Osteoblast (primary cell): ENCODE data around the gene COL4A6. TPM values are rescaled to one million over a fixed set of nuclear protein-coding genes. Genes with fewer than 3 reads are reported as not detected.
"Not testable (repeated sequence)": the region's sequence is repeated elsewhere in the genome, so short reads cannot be mapped to it uniquely, and the experiment has no call there.

Experiments
- DNase-seq: peaks from one replicate; pipeline ENCODE4 v3.0.0; 2011; ENCODE audit warnings: low spot score, mixed read lengths; ENCODE audit not compliant: insufficient read length; ENCODE audit errors: missing footprints
- H2AFZ ChIP-seq: 2 replicates; pipeline ENCODE4 v1.6.0; 2011; ENCODE audit warnings: mild to moderate bottlenecking, low read length
- H3K27ac ChIP-seq: 2 replicates; pipeline ENCODE4 v1.5.1; 2011; ENCODE audit warnings: mild to moderate bottlenecking, low read depth, low read length, moderate library complexity
- H3K27me3 ChIP-seq: 2 replicates; pipeline ENCODE4 v1.6.0; 2012; ENCODE audit warnings: mild to moderate bottlenecking, control low read depth, inconsistent platforms, low read length, moderate library complexity; ENCODE audit not compliant: insufficient read depth
- H3K36me3 ChIP-seq: 2 replicates; pipeline ENCODE4 v1.5.1; 2011; ENCODE audit warnings: mild to moderate bottlenecking, low read length, control low read depth, moderate library complexity; ENCODE audit not compliant: insufficient read depth
- H3K4me1 ChIP-seq: 2 replicates; pipeline ENCODE4 v1.5.1; 2011; ENCODE audit warnings: mild to moderate bottlenecking, low read length, control low read depth, moderate library complexity; ENCODE audit not compliant: insufficient read depth
- H3K4me2 ChIP-seq: 2 replicates; pipeline ENCODE4 v1.6.0; 2011; ENCODE audit warnings: mild to moderate bottlenecking, low read length; ENCODE audit not compliant: insufficient read depth
- H3K4me3 ChIP-seq: fragments of 200-600 bp; sonication (generic); 3 replicates; pipeline ENCODE4 v1.5.1; 2012; ENCODE audit warnings: mild to moderate bottlenecking, low read length, inconsistent platforms; ENCODE audit not compliant: insufficient read depth
- H3K79me2 ChIP-seq: 2 replicates; pipeline ENCODE4 v1.6.0; 2012; ENCODE audit warnings: mild to moderate bottlenecking, low read length, control low read depth, inconsistent platforms; ENCODE audit not compliant: insufficient read depth
- H3K9me3 ChIP-seq: 2 replicates; pipeline ENCODE4 v1.5.1; 2011; ENCODE audit warnings: low read depth, low read length, control low read depth
- H4K20me1 ChIP-seq: 2 replicates; pipeline ENCODE4 v1.6.0; 2012; ENCODE audit warnings: mild to moderate bottlenecking, low read length, control low read depth; ENCODE audit not compliant: insufficient read depth
- CTCF ChIP-seq: IDR thresholded peaks from 2 replicates; pipeline ENCODE4 v1.5.1; 2011; ENCODE audit warnings: mild to moderate bottlenecking, low read depth, low read length, moderate library complexity; ENCODE audit errors: extremely low read depth
- total RNA-seq: library from RNA; depleted of rRNA; stranded (reverse); fragments of >200 nt; gene quantifications from 2 replicates; pipeline ENCODE4 v1.2.3, GENCODE V29; 2012

The COL4A6 gene
- total RNA-seq, 1 donor = not detected

- Histone ChIP-seq H3K4me2 (no peak overlapping the region), H2AFZ (no peak overlapping the region), H3K4me1 (no peaks in the 10 kb centered on the region), H3K36me3 (no peaks in the 10 kb centered on the region), H3K27ac (no peak overlapping the region), H3K27me3 (peaks cover 3% of the 10 kb centered on the region), H3K79me2 (no peaks in the 10 kb centered on the region), H4K20me1 (no peaks in the 10 kb centered on the region), H3K9me3 (no peaks in the 10 kb centered on the region), H3K4me3 (no peak overlapping the region)
- no peak for TF ChIP-seq CTCF
- DNase-seq = no peak
These were observed 58.0 kb downstream of the COL4A6 start for GRCh38 chrX:108380222-108380621.

GRCh38 chrX:108376821-108377220 is 61.4 kb downstream of the COL4A6 start:
- not testable (repeated sequence) for H3K36me3 ChIP-seq, H3K4me1 ChIP-seq, H4K20me1 ChIP-seq, DNase-seq, H3K4me2 ChIP-seq, H3K4me3 ChIP-seq, H2AFZ ChIP-seq, H3K27ac ChIP-seq, H3K9me3 ChIP-seq, H3K79me2 ChIP-seq, H3K27me3 ChIP-seq

- not testable (repeated sequence) for H3K79me2 ChIP-seq, H2AFZ ChIP-seq, H3K4me1 ChIP-seq, H3K36me3 ChIP-seq, DNase-seq, H3K9me3 ChIP-seq, H3K27me3 ChIP-seq, H3K4me2 ChIP-seq, H4K20me1 ChIP-seq, H3K27ac ChIP-seq, H3K4me3 ChIP-seq
These were observed 62.6 kb downstream of the COL4A6 start for GRCh38 chrX:108375591-108375990.

- Histone ChIP-seq H3K4me3 (no peak overlapping the region), H3K36me3 (no peaks in the 10 kb centered on the region), H3K4me2 (no peak overlapping the region), H3K4me1 (no peaks in the 10 kb centered on the region), H3K27ac (no peak overlapping the region), H4K20me1 (no peaks in the 10 kb centered on the region), H3K9me3 (no peaks in the 10 kb centered on the region), H3K27me3 (peaks cover 4% of the 10 kb centered on the region), H3K79me2 (no peaks in the 10 kb centered on the region), H2AFZ (no peak overlapping the region)
- no peak for DNase-seq
- TF ChIP-seq CTCF = no peak
These were observed 71.4 kb downstream of the COL4A6 start for GRCh38 chrX:108366644-108367406.

GRCh38 chrX:108362026-108362425 is 76.2 kb downstream of the COL4A6 start:
- TF ChIP-seq CTCF = no peak
- no peak overlapping the region for H3K4me2 ChIP-seq
- no peak for DNase-seq

More at GRCh38 chrX:108362026-108362425, 76.2 kb downstream of the COL4A6 start:
- Histone ChIP-seq H2AFZ (no peak overlapping the region), H3K4me3 (no peak overlapping the region), H3K9me3 (no peaks in the 10 kb centered on the region), H3K27me3 (peaks cover 11% of the 10 kb centered on the region), H3K36me3 (no peaks in the 10 kb centered on the region), H3K27ac (no peak overlapping the region), H3K4me1 (no peaks in the 10 kb centered on the region), H3K79me2 (no peaks in the 10 kb centered on the region), H4K20me1 (no peaks in the 10 kb centered on the region)
